Measurements from ENCODE around the gene ZDHHC9.

ZDHHC9 gene

DNA sequence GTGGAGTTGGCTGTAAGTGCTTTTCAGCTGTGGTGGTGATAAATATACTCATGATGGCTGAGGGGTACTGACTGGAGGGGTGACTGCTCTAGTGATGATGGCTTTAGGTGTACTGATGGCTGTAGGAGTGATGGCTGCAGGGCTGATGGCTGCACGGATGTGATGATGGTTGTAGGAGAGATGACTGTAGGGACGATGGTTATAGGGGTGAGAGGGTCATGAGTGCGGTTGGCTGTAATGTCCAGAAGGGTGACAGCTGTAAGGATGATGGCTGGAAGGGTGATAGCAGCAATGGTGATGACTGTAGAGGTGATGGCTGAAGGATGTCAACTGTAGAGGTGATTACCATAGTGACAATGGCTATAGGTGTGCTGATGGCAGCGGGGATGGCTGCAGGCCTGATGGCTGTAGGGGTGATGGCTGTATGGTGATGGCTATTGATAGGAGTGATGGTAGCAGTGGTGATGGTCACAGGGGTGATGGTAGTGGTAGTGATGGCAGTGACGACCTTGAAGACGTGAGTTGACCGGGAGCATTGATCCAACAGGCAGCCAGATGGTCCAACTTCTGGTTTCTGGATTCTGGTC is 64.5 kb downstream of the ZDHHC9 start:
- ATAC-seq (ENCODE audit: low read depth) (no peak), DNase-seq (ENCODE audit: low spot score) (no peak)
- H3K36me3 ChIP-seq (ENCODE audit: low read depth), result no peaks in the 10 kb centered on the region
- H3K9me3 ChIP-seq (ENCODE audit: severe bottlenecking), result no peaks in the 10 kb centered on the region
- H3K27ac ChIP-seq (ENCODE audit: poor library complexity, severe bottlenecking), result no peak overlapping the region
- H3K27me3 ChIP-seq (ENCODE audit: insufficient read depth, poor library complexity, severe bottlenecking), result no peaks in the 10 kb centered on the region
- TF ChIP-seq, protein P1, sequence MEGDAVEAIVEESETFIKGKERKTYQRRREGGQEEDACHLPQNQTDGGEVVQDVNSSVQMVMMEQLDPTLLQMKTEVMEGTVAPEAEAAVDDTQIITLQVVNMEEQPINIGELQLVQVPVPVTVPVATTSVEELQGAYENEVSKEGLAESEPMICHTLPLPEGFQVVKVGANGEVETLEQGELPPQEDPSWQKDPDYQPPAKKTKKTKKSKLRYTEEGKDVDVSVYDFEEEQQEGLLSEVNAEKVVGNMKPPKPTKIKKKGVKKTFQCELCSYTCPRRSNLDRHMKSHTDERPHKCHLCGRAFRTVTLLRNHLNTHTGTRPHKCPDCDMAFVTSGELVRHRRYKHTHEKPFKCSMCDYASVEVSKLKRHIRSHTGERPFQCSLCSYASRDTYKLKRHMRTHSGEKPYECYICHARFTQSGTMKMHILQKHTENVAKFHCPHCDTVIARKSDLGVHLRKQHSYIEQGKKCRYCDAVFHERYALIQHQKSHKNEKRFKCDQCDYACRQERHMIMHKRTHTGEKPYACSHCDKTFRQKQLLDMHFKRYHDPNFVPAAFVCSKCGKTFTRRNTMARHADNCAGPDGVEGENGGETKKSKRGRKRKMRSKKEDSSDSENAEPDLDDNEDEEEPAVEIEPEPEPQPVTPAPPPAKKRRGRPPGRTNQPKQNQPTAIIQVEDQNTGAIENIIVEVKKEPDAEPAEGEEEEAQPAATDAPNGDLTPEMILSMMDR (IDR thresholded peaks at IDR 0.05; ENCODE audit: poor library complexity, severe bottlenecking), result no peak
- H3K4me3 ChIP-seq (ENCODE audit: severe bottlenecking), result no peak overlapping the region
- H3K4me1 ChIP-seq (ENCODE audit: insufficient read depth, poor library complexity, severe bottlenecking), result no peaks in the 10 kb centered on the region

DNA sequence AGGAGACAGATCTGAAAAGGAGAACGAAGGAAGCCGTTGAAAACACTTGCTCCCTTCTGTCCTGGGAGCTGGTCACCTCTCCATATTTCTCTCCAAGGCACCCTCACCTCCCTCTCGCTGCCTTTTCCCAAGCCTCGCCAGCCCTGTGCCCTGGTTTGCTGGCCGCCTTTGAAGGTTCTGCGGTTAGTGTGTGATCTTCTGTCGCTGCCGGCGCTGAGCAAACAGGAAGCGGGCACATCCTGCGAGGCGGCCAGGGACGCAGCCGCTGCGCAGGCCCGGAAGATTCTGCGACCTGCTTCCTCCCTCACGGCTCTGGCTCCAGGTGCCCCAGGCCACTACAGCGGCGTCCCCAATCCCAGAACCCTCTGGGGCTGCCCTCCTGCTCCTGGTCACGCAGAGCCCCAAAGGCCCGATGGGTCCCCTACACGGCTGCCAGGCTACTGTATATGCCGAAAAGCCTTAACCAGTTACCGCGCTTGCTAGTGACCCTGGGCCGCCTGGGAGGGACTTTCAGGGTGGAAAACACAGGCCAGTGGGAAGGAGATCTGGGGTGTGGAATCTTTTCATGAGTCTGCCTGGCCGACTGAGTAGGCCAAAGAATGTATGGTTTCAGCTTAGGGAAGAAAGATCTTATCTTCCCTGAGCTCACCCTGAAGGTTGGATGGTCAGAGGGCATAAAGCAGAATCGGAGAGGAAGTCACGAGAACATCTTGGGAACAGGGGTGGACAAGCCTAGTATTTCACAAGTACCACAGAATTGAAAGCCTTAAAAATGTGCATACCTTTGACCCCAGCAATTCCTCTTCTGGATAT is 66.3 kb downstream of the ZDHHC9 start:
- Histone ChIP-seq H3K27me3 (ENCODE audit: insufficient read depth, poor library complexity, severe bottlenecking) (no peaks in the 10 kb centered on the region), H3K4me1 (ENCODE audit: insufficient read depth, poor library complexity, severe bottlenecking) (no peaks in the 10 kb centered on the region), H3K36me3 (ENCODE audit: low read depth) (no peaks in the 10 kb centered on the region), H3K9me3 (ENCODE audit: severe bottlenecking) (no peaks in the 10 kb centered on the region), H3K27ac (ENCODE audit: poor library complexity, severe bottlenecking) (no peak overlapping the region), H3K4me3 (ENCODE audit: severe bottlenecking) (no peak overlapping the region)
- no peak for ATAC-seq (ENCODE audit: low read depth)
- TF ChIP-seq, protein P1 (IDR thresholded peaks at IDR 0.05; ENCODE audit: poor library complexity, severe bottlenecking), result no peak
- no peak for DNase-seq (ENCODE audit: low spot score)

DNA sequence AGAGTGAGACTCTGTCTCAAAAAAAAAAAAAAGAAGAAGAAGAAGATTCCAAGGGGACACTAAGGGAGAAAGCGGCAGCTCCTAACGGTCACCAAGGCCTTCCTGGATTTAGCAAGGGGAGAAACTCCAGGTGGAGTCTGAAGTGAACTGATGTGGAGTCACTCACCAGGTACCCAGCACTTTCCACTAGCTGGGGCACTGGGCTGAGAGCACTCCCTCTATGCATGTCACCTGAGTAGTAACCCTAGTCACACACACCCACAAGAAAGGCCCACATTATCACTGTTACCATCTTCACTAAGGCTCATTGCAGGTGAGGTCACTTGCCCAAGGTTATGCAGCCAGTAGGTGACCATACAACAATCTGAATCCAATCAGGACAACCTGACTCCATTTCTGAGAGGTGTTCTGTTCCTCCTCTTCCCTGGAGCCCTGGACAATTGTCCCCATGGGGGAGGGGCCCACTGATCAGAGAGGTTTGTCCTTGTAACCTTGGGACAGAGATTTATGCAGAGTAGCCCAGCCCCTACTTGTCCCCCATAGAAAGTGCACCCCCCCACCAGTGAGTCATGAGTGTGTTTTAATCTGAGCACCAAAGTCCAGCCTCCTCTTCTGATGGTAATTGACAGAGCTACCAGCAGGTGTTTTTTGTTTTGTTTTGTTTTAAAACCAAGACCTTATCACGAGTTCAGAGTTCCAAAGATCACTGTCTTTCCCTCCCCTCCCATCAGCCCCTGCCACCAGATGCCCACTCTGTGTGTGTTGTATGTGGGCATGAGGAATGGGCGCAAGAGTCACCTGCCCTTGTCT is 69.8 kb downstream of the ZDHHC9 start:
- Histone ChIP-seq H3K4me1 (ENCODE audit: insufficient read depth, poor library complexity, severe bottlenecking) (no peaks in the 10 kb centered on the region), H3K27ac (ENCODE audit: poor library complexity, severe bottlenecking) (no peak overlapping the region), H3K9me3 (ENCODE audit: severe bottlenecking) (no peaks in the 10 kb centered on the region), H3K27me3 (ENCODE audit: insufficient read depth, poor library complexity, severe bottlenecking) (no peaks in the 10 kb centered on the region), H3K36me3 (ENCODE audit: low read depth) (no peaks in the 10 kb centered on the region), H3K4me3 (ENCODE audit: severe bottlenecking) (no peak overlapping the region)
- no peak for ATAC-seq (ENCODE audit: low read depth)
- DNase-seq (ENCODE audit: low spot score), result no peak
- TF ChIP-seq, protein P1 (IDR thresholded peaks at IDR 0.05; ENCODE audit: poor library complexity, severe bottlenecking), result no peak

DNA sequence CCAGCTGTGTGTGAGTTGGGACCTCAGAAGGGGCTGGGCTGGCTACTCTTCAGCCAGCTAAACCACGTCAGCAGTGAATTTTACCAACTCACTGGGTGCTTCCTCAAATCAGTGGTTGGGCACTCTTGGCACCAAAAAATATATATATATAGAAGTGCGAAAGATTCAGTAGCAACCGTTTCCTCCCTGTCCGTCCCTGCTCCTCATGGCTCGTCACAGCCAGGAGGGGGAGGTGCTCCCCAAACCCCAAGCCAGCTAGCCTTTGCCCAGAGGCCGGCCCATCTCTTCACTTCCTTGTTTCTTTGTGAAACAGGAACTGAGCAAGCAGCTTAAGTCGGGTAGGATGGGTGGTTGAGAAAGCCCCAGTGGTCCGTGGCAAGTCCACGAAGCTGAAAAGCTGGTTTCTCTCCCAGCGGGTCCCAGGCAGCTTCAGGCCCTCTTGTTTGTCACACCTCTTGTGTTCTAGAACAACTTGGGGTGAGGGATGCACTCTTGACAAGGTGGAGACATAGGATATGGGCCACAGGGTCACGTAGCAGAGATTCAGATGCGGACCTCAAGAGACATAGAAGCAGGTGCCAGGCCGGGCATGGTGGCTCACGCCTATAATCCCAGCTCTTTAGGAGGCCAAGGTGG is 70.8 kb downstream of the ZDHHC9 start:
- ATAC-seq (ENCODE audit: low read depth), result no peak
- no peak overlapping the region for H3K4me3 ChIP-seq (ENCODE audit: severe bottlenecking)
- no peaks in the 10 kb centered on the region for H3K4me1 ChIP-seq (ENCODE audit: insufficient read depth, poor library complexity, severe bottlenecking)
- H3K27me3 ChIP-seq (ENCODE audit: insufficient read depth, poor library complexity, severe bottlenecking), result no peaks in the 10 kb centered on the region
- TF ChIP-seq, protein P1 (IDR thresholded peaks at IDR 0.05; ENCODE audit: poor library complexity, severe bottlenecking), result no peak
- H3K36me3 ChIP-seq (ENCODE audit: low read depth), result no peaks in the 10 kb centered on the region
- no peak for DNase-seq (ENCODE audit: low spot score)
- H3K27ac ChIP-seq (ENCODE audit: poor library complexity, severe bottlenecking), result no peak overlapping the region
- no peaks in the 10 kb centered on the region for H3K9me3 ChIP-seq (ENCODE audit: severe bottlenecking)
